Lower leg skin (tissue), 3 donors: ENCODE data around the gene RPL36A.

ENCODE experiments used
- CTCF ChIP-seq, 3 donors: fragments of 450-650 bp; IDR thresholded peaks; one replicate each; pipeline ENCODE4 v1.5.1; 2016; ENCODE audit warnings: antibody characterized with exemption in 3 of 3, mild to moderate bottlenecking in 3 of 3, moderate library complexity in 2 of 3
- POLR2A ChIP-seq, 2 donors: fragments of 450-650 bp; IDR thresholded peaks; one replicate each; pipeline ENCODE4 v1.6.1; 2016 to 2017; ENCODE audit warnings: antibody characterized with exemption in 2 of 2, mild to moderate bottlenecking in 1 of 2, moderate library complexity in 1 of 2

GRCh38 chrX:101427954-101428353 lies 37.1 kb downstream of the RPL36A start:
- no peak for TF ChIP-seq CTCF (IDR thresholded peaks at IDR 0.05)
- no peak for TF ChIP-seq POLR2A (IDR thresholded peaks at IDR 0.05)
